CD4-positive, alpha-beta T cell treated with Interleukin-4 for 1 hour (primary cell): Measurements from ENCODE around the gene PHF21B.
"Not testable (repeated sequence)": the region's sequence is repeated elsewhere in the genome, so short reads cannot be mapped to it uniquely, and the experiment has no call there.

ENCODE experiments used
- DNase-seq, 2 donors: peaks; one replicate each; pipeline ENCODE4 v3.0.0-alpha.2; 2020 to 2022

The PHF21B gene

GRCh38 chr22:44930711-44931035 is 79.1 kb downstream of the PHF21B start:
- DNase-seq, result no peak

GRCh38 chr22:44930016-44930710 is 79.6 kb downstream of the PHF21B start:
- DNase-seq, result no peak

GRCh38 chr22:44929359-44930015 is 80.3 kb downstream of the PHF21B start:
- no peak for DNase-seq

GRCh38 chr22:44928711-44929358 is 81.0 kb downstream of the PHF21B start:
- no peak for DNase-seq

- DNase-seq, result no peak
Measured at GRCh38 chr22:44928136-44928463, 81.7 kb downstream of the PHF21B start.

- DNase-seq, result no peak
Measured at GRCh38 chr22:44927463-44928135, 82.2 kb downstream of the PHF21B start.

- DNase-seq, result no peak
Measured at GRCh38 chr22:44926491-44927415, 83.1 kb downstream of the PHF21B start.

GRCh38 chr22:44926124-44926475 is 83.7 kb downstream of the PHF21B start:
- DNase-seq, result no peak

GRCh38 chr22:44925465-44926123 is 84.2 kb downstream of the PHF21B start:
- no peak for DNase-seq

- DNase-seq, result no peak
Measured at GRCh38 chr22:44924710-44925109, 85.1 kb downstream of the PHF21B start.

- DNase-seq, result no peak
Measured at GRCh38 chr22:44924098-44924497, 85.7 kb downstream of the PHF21B start.

- DNase-seq, result not testable (repeated sequence)
Measured at GRCh38 chr22:44921766-44922165, 88.0 kb downstream of the PHF21B start.

- DNase-seq, result no peak
Measured at GRCh38 chr22:44920183-44920582, 89.6 kb downstream of the PHF21B start.

GRCh38 chr22:44919691-44920090 is 90.1 kb downstream of the PHF21B start:
- DNase-seq, result no peak

- no peak for DNase-seq
Measured at GRCh38 chr22:44918925-44919392, 90.8 kb downstream of the PHF21B start.

- no peak for DNase-seq
Measured at GRCh38 chr22:44918166-44918924, 91.5 kb downstream of the PHF21B start.

GRCh38 chr22:44917372-44918165 is 92.2 kb downstream of the PHF21B start:
- DNase-seq, result no peak

- no peak for DNase-seq
Measured at GRCh38 chr22:44916281-44917231, 93.2 kb downstream of the PHF21B start.

GRCh38 chr22:44915441-44915840 is 94.4 kb downstream of the PHF21B start:
- DNase-seq, result no peak
